Epithelial cell of esophagus (primary cell): ENCODE measurements around the gene IRS2.

Experiments
- DNase-seq: peaks from one replicate; pipeline ENCODE4 v3.0.0; 2010; ENCODE audit warnings: low read depth
- H3K4me3 ChIP-seq: 2 replicates; pipeline ENCODE4 v1.5.1; 2011; ENCODE audit warnings: mild to moderate bottlenecking, low read length, control low read depth
- TF ChIP-seq, protein P1 (sequence below): IDR thresholded peaks from 2 replicates; pipeline ENCODE4 v1.5.1; 2011; ENCODE audit warnings: low read depth, mild to moderate bottlenecking, low read length, control low read depth, inconsistent platforms; ENCODE audit not compliant: insufficient read depth; ENCODE audit errors: missing control alignments

Gene IRS2

GRCh38 chr13:109740721-109741120, 45.7 kb downstream of the IRS2 start:
- DNase-seq: no peak
- H3K4me3 ChIP-seq: no peak overlapping the region
- TF ChIP-seq, protein P1, sequence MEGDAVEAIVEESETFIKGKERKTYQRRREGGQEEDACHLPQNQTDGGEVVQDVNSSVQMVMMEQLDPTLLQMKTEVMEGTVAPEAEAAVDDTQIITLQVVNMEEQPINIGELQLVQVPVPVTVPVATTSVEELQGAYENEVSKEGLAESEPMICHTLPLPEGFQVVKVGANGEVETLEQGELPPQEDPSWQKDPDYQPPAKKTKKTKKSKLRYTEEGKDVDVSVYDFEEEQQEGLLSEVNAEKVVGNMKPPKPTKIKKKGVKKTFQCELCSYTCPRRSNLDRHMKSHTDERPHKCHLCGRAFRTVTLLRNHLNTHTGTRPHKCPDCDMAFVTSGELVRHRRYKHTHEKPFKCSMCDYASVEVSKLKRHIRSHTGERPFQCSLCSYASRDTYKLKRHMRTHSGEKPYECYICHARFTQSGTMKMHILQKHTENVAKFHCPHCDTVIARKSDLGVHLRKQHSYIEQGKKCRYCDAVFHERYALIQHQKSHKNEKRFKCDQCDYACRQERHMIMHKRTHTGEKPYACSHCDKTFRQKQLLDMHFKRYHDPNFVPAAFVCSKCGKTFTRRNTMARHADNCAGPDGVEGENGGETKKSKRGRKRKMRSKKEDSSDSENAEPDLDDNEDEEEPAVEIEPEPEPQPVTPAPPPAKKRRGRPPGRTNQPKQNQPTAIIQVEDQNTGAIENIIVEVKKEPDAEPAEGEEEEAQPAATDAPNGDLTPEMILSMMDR: no peak

DNA sequence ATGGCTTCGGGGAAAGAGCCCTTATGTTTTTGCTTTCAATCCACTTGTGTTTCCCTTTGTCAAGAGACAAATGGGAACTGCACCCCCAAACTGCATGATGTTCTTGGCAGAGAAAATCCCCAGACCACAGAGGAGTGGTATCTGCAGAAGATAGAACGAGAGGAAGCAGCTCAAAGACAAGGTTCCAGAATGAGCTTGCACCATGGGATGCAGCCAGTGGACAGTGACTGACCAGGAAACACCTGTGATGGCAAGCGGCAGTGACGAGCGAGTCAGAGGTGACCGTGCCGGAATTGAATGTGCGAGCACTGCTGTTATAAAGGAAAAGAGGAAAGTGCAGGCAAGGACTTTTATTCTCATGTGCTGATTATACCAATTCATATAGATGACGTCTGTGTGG, 46.3 kb downstream of the IRS2 start:
- DNase-seq: no peak

GRCh38 chr13:109738298-109738746, 48.1 kb downstream of the IRS2 start:
- TF ChIP-seq, protein P1: peak; percentile 9
- H3K4me3 ChIP-seq: peak overlapping the region; percentile 9

More for the DNA sequence above, 46.3 kb downstream of the IRS2 start:
- TF ChIP-seq, protein P1: no peak
- no peak overlapping the region for H3K4me3 ChIP-seq

DNA sequence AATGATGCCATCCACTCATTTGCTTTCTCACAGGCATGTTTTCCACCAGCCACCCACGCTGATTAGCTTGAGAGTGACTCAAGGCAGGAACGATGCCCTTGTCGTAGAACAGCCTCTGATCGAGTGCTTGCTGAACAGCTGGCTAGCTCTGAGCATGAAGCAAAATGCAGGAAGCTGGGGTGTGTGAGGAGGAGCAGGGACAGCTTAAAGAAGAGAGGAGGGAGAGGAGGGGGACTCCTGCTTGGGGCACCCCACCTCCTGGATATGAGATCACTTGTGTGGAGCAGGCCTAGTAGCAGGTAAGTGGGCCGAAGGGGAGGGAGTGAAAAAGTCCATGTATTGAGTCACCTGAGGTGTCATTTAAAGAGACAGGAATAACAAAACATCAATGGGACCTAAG, 48.8 kb downstream of the IRS2 start:
- DNase-seq: peak; percentile 83
- no peak overlapping the region for H3K4me3 ChIP-seq
- TF ChIP-seq, protein P1: no peak

More at GRCh38 chr13:109738298-109738746, 48.1 kb downstream of the IRS2 start:
- DNase-seq: peak; percentile 96

DNA sequence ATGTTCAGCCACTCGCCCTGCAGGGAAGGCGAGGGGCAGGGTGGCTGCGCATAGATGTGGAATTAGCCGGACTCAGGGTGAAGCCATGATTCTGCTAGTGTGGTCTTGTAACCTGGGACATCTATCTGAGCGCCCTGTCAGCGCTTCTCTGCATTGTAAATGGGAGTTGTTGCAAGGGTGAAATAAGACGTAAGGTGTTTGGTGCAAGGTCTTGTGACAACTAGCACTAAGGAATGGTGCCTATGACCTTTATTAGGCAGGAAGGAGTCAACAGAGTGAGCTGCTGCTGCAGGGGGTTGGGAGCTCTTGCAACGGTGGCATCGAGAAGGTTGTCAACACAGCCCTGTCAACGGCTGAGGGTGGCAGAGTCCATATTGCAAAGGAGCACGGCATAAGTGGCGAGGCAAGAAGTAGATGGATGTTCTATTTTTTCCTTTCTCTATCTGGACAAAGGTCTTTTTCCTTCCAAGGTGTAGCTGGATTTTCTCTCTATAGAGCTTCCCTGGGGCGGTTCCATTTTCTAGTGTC, 49.3 kb downstream of the IRS2 start:
- TF ChIP-seq, protein P1: no peak
- no peak for DNase-seq
- no peak overlapping the region for H3K4me3 ChIP-seq

DNA sequence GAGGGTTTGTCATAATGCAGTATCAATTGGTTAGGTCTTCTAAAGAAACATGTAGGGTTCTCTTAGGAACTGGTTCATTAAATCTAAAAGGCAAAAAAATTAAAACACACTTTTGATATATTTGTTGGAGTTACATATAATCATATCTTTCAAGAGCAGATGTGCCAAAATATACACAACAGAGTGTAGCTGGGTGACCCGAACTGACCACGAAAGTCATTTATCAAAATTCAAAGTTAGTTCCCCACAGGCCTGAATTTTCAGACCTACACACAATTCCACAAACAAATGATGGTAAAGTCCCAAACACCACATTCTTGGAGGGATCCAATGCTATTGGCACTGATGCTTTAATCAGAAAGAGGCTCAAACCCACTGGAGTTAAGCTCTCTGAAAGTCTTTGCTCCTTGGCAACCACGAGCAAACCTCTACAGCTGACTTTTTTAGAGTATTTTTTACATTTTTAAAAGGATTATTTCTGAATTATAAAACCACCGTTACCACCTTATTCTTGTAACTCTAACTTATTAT, 50.9 kb downstream of the IRS2 start:
- DNase-seq: no peak
- H3K4me3 ChIP-seq: no peak overlapping the region

More for the DNA sequence above, 50.9 kb downstream of the IRS2 start:
- TF ChIP-seq, protein P1: no peak
